ENCODE measurements around the gene TNS3. TPM values are rescaled to one million over a fixed set of nuclear protein-coding genes. Genes with fewer than 3 reads are reported as not detected.

Gene TNS3
- total RNA-seq, 1 donor, result 9.2 TPM

- H3K4me1 ChIP-seq (ENCODE audit: insufficient read depth, low read length), result peaks cover 11% of the 10 kb centered on the region
- H3K27me3 ChIP-seq (ENCODE audit: insufficient read depth, low read length), result no peaks in the 10 kb centered on the region
- no peak overlapping the region for H3K4me3 ChIP-seq (ENCODE audit: low read length)
- no peaks in the 10 kb centered on the region for H3K9me3 ChIP-seq (ENCODE audit: low read depth, low read length)
These were observed 60.7 kb downstream of the TNS3 start for GRCh38 chr7:47521011-47521795.

- no peak overlapping the region for H3K4me3 ChIP-seq (ENCODE audit: low read length)
- no peaks in the 10 kb centered on the region for H3K9me3 ChIP-seq (ENCODE audit: low read depth, low read length)
- peaks cover 11% of the 10 kb centered on the region for H3K4me1 ChIP-seq (ENCODE audit: insufficient read depth, low read length)
- H3K27me3 ChIP-seq (ENCODE audit: insufficient read depth, low read length), result no peaks in the 10 kb centered on the region
These were observed 61.5 kb downstream of the TNS3 start for GRCh38 chr7:47520406-47520805.

GRCh38 chr7:47518827-47519226, 63.1 kb downstream of the TNS3 start:
- Histone ChIP-seq H3K9me3 (ENCODE audit: low read depth, low read length) (no peaks in the 10 kb centered on the region), H3K4me1 (ENCODE audit: insufficient read depth, low read length) (peaks cover 15% of the 10 kb centered on the region), H3K27me3 (ENCODE audit: insufficient read depth, low read length) (no peaks in the 10 kb centered on the region), H3K4me3 (ENCODE audit: low read length) (no peak overlapping the region)

- Histone ChIP-seq H3K27me3 (ENCODE audit: insufficient read depth, low read length) (no peaks in the 10 kb centered on the region), H3K4me1 (ENCODE audit: insufficient read depth, low read length) (peaks cover 15% of the 10 kb centered on the region), H3K4me3 (ENCODE audit: low read length) (no peak overlapping the region), H3K9me3 (ENCODE audit: low read depth, low read length) (no peaks in the 10 kb centered on the region)
These were observed 64.0 kb downstream of the TNS3 start for GRCh38 chr7:47517821-47518480.

GRCh38 chr7:47516985-47517600, 64.8 kb downstream of the TNS3 start:
- H3K9me3 ChIP-seq (ENCODE audit: low read depth, low read length), result no peaks in the 10 kb centered on the region

GRCh38 chr7:47516386-47516785, 65.5 kb downstream of the TNS3 start:
- Histone ChIP-seq H3K4me1 (ENCODE audit: insufficient read depth, low read length) (peaks cover 15% of the 10 kb centered on the region), H3K4me3 (ENCODE audit: low read length) (no peak overlapping the region), H3K9me3 (ENCODE audit: low read depth, low read length) (no peaks in the 10 kb centered on the region), H3K27me3 (ENCODE audit: insufficient read depth, low read length) (no peaks in the 10 kb centered on the region)

More at GRCh38 chr7:47516985-47517600, 64.8 kb downstream of the TNS3 start:
- Histone ChIP-seq H3K4me3 (ENCODE audit: low read length) (no peak overlapping the region), H3K4me1 (ENCODE audit: insufficient read depth, low read length) (peaks cover 15% of the 10 kb centered on the region), H3K27me3 (ENCODE audit: insufficient read depth, low read length) (no peaks in the 10 kb centered on the region)

GRCh38 chr7:47515305-47515834, 66.5 kb downstream of the TNS3 start:
- no peaks in the 10 kb centered on the region for H3K9me3 ChIP-seq (ENCODE audit: low read depth, low read length)
- no peak overlapping the region for H3K4me3 ChIP-seq (ENCODE audit: low read length)
- H3K27me3 ChIP-seq (ENCODE audit: insufficient read depth, low read length), result no peaks in the 10 kb centered on the region
- peaks cover 7% of the 10 kb centered on the region for H3K4me1 ChIP-seq (ENCODE audit: insufficient read depth, low read length)

- H3K4me1 ChIP-seq (ENCODE audit: insufficient read depth, low read length), result peaks cover 4% of the 10 kb centered on the region
- no peaks in the 10 kb centered on the region for H3K9me3 ChIP-seq (ENCODE audit: low read depth, low read length)
- no peaks in the 10 kb centered on the region for H3K27me3 ChIP-seq (ENCODE audit: insufficient read depth, low read length)
- H3K4me3 ChIP-seq (ENCODE audit: low read length), result no peak overlapping the region
These were observed 67.1 kb downstream of the TNS3 start for GRCh38 chr7:47514818-47515217.

GRCh38 chr7:47514367-47514766, 67.5 kb downstream of the TNS3 start:
- H3K9me3 ChIP-seq (ENCODE audit: low read depth, low read length), result no peaks in the 10 kb centered on the region
- no peaks in the 10 kb centered on the region for H3K27me3 ChIP-seq (ENCODE audit: insufficient read depth, low read length)
- H3K4me3 ChIP-seq (ENCODE audit: low read length), result no peak overlapping the region
- peaks cover 4% of the 10 kb centered on the region for H3K4me1 ChIP-seq (ENCODE audit: insufficient read depth, low read length)

- Histone ChIP-seq H3K4me1 (ENCODE audit: insufficient read depth, low read length) (peaks cover 4% of the 10 kb centered on the region), H3K4me3 (ENCODE audit: low read length) (no peak overlapping the region), H3K9me3 (ENCODE audit: low read depth, low read length) (no peaks in the 10 kb centered on the region), H3K27me3 (ENCODE audit: insufficient read depth, low read length) (no peaks in the 10 kb centered on the region)
These were observed 68.1 kb downstream of the TNS3 start for GRCh38 chr7:47513741-47514241.

GRCh38 chr7:47512481-47513176, 69.3 kb downstream of the TNS3 start:
- Histone ChIP-seq H3K9me3 (ENCODE audit: low read depth, low read length) (no peaks in the 10 kb centered on the region), H3K4me3 (ENCODE audit: low read length) (no peak overlapping the region), H3K27me3 (ENCODE audit: insufficient read depth, low read length) (no peaks in the 10 kb centered on the region), H3K4me1 (ENCODE audit: insufficient read depth, low read length) (peaks cover 4% of the 10 kb centered on the region)

- Histone ChIP-seq H3K9me3 (ENCODE audit: low read depth, low read length) (no peaks in the 10 kb centered on the region), H3K27me3 (ENCODE audit: insufficient read depth, low read length) (no peaks in the 10 kb centered on the region), H3K4me3 (ENCODE audit: low read length) (no peak overlapping the region), H3K4me1 (ENCODE audit: insufficient read depth, low read length) (peaks cover 4% of the 10 kb centered on the region)
These were observed 70.1 kb downstream of the TNS3 start for GRCh38 chr7:47511699-47512370.

- Histone ChIP-seq H3K4me1 (ENCODE audit: insufficient read depth, low read length) (peaks cover 4% of the 10 kb centered on the region), H3K9me3 (ENCODE audit: low read depth, low read length) (no peaks in the 10 kb centered on the region), H3K4me3 (ENCODE audit: low read length) (no peak overlapping the region), H3K27me3 (ENCODE audit: insufficient read depth, low read length) (no peaks in the 10 kb centered on the region)
These were observed 71.1 kb downstream of the TNS3 start for GRCh38 chr7:47510786-47511185.

GRCh38 chr7:47510192-47510591, 71.7 kb downstream of the TNS3 start:
- no peak overlapping the region for H3K4me3 ChIP-seq (ENCODE audit: low read length)
- peaks cover 4% of the 10 kb centered on the region for H3K4me1 ChIP-seq (ENCODE audit: insufficient read depth, low read length)
- H3K27me3 ChIP-seq (ENCODE audit: insufficient read depth, low read length), result no peaks in the 10 kb centered on the region
- no peaks in the 10 kb centered on the region for H3K9me3 ChIP-seq (ENCODE audit: low read depth, low read length)
